ENCODE data around the gene ANKRD12. TPM values are rescaled to one million over a fixed set of nuclear protein-coding genes. Genes with fewer than 3 reads are reported as not detected.

ANKRD12 gene
- polyA plus RNA-seq, 1 donor (not counting 4 experiments of a cell fraction or from before 2014, with no cell fraction given) = 8.0 TPM

GRCh38 chr18:9221040-9221439, 84.5 kb downstream of the ANKRD12 start:
- H3K27me3 ChIP-seq (ENCODE audit: control insufficient read depth, extremely low read depth, insufficient read depth, low read length) = no peaks in the 10 kb centered on the region
- H3K4me2 ChIP-seq (ENCODE audit: control insufficient read depth, extremely low read depth, insufficient read depth, low read depth, low read length) = no peak overlapping the region
- no peak overlapping the region for H3K4me3 ChIP-seq (ENCODE audit: control insufficient read depth in 2 of 3, extremely low read depth in 1 of 3, insufficient read depth in 2 of 3, low read depth in 1 of 3, low read length in 3 of 3)
- dilution Hi-C loops (cut with MboI; ENCODE audit: extremely low pct_ligation_motif_present, low sequenced_read_pairs) = no loop called here
- H3K4me1 ChIP-seq (ENCODE audit: control insufficient read depth, extremely low read depth, insufficient read depth, low read length) = no peaks in the 10 kb centered on the region
- peaks cover 0 to 6% of the 10 kb centered on the region in 2 experiments for H3K36me3 ChIP-seq (ENCODE audit: control insufficient read depth in 2 of 2, extremely low read depth in 1 of 2, insufficient read depth in 2 of 2, low read length in 2 of 2)
- H3K79me2 ChIP-seq (ENCODE audit: control insufficient read depth, insufficient read depth, low read length) = no peaks in the 10 kb centered on the region
- no peaks in the 10 kb centered on the region for H3K9me1 ChIP-seq (ENCODE audit: control insufficient read depth, extremely low read depth, insufficient read depth, low read length)
- no peaks in the 10 kb centered on the region for H3K9me3 ChIP-seq (ENCODE audit: control insufficient read depth, low read depth, low read length)
- TF ChIP-seq CTCF (optimal IDR thresholded peaks at IDR 0.05 in 1 of 3, IDR thresholded peaks at IDR 0.05 in 1 of 3, conservative IDR thresholded peaks at IDR 0.05 in 1 of 3; ENCODE audit: extremely low read depth in 1 of 3, insufficient read depth in 2 of 3, low read length in 3 of 3) (no peak), EZH2 (IDR thresholded peaks at IDR 0.05; ENCODE audit: low read length) (no peak)
- DNase-seq (ENCODE audit: low read depth, low spot score) (no peak), FAIRE-seq (no peak)
- H4K20me1 ChIP-seq (ENCODE audit: control insufficient read depth, extremely low read depth, insufficient read depth, low read length) = no peaks in the 10 kb centered on the region
- H3K9ac ChIP-seq (ENCODE audit: control insufficient read depth, extremely low read depth, insufficient read depth, low read length) = no peak overlapping the region
- no peak overlapping the region for H2AFZ ChIP-seq (ENCODE audit: control insufficient read depth, low read length)
- no peak overlapping the region for H3K27ac ChIP-seq (ENCODE audit: control insufficient read depth, insufficient read depth, low read length)

GRCh38 chr18:9221661-9222060, 85.1 kb downstream of the ANKRD12 start:
- dilution Hi-C loops (cut with MboI; ENCODE audit: extremely low pct_ligation_motif_present, low sequenced_read_pairs) = no loop called here
- H3K9me3 ChIP-seq (ENCODE audit: control insufficient read depth, low read depth, low read length) = no peaks in the 10 kb centered on the region
- H3K27ac ChIP-seq (ENCODE audit: control insufficient read depth, insufficient read depth, low read length) = no peak overlapping the region
- no peaks in the 10 kb centered on the region for H3K9me1 ChIP-seq (ENCODE audit: control insufficient read depth, extremely low read depth, insufficient read depth, low read length)
- H3K9ac ChIP-seq (ENCODE audit: control insufficient read depth, extremely low read depth, insufficient read depth, low read length) = no peak overlapping the region
- peaks cover 0 to 6% of the 10 kb centered on the region in 2 experiments for H3K36me3 ChIP-seq (ENCODE audit: control insufficient read depth in 2 of 2, extremely low read depth in 1 of 2, insufficient read depth in 2 of 2, low read length in 2 of 2)
- FAIRE-seq (no peak), DNase-seq (ENCODE audit: low read depth, low spot score) (no peak)
- no peaks in the 10 kb centered on the region for H3K27me3 ChIP-seq (ENCODE audit: control insufficient read depth, extremely low read depth, insufficient read depth, low read length)
- no peaks in the 10 kb centered on the region for H3K4me1 ChIP-seq (ENCODE audit: control insufficient read depth, extremely low read depth, insufficient read depth, low read length)
- H3K4me3 ChIP-seq (ENCODE audit: control insufficient read depth in 2 of 3, extremely low read depth in 1 of 3, insufficient read depth in 2 of 3, low read depth in 1 of 3, low read length in 3 of 3) = no peak overlapping the region
- H2AFZ ChIP-seq (ENCODE audit: control insufficient read depth, low read length) = no peak overlapping the region
- no peaks in the 10 kb centered on the region for H4K20me1 ChIP-seq (ENCODE audit: control insufficient read depth, extremely low read depth, insufficient read depth, low read length)
- H3K79me2 ChIP-seq (ENCODE audit: control insufficient read depth, insufficient read depth, low read length) = no peaks in the 10 kb centered on the region
- no peak overlapping the region for H3K4me2 ChIP-seq (ENCODE audit: control insufficient read depth, extremely low read depth, insufficient read depth, low read depth, low read length)
- TF ChIP-seq EZH2 (IDR thresholded peaks at IDR 0.05; ENCODE audit: low read length) (no peak), CTCF (optimal IDR thresholded peaks at IDR 0.05 in 1 of 3, IDR thresholded peaks at IDR 0.05 in 1 of 3, conservative IDR thresholded peaks at IDR 0.05 in 1 of 3; ENCODE audit: extremely low read depth in 1 of 3, insufficient read depth in 2 of 3, low read length in 3 of 3) (no peak)
